HG03135 (cell line): ENCODE measurements around the gene SLITRK1.

ENCODE experiments used
- ATAC-seq: cut with Tn5 transposase; IDR thresholded peaks from one replicate; pipeline ENCODE4 v1.9.1; 2021; ENCODE audit warnings: mild to moderate bottlenecking, moderate library complexity; ENCODE audit not compliant: unreplicated experiment

SLITRK1 gene, protein sequence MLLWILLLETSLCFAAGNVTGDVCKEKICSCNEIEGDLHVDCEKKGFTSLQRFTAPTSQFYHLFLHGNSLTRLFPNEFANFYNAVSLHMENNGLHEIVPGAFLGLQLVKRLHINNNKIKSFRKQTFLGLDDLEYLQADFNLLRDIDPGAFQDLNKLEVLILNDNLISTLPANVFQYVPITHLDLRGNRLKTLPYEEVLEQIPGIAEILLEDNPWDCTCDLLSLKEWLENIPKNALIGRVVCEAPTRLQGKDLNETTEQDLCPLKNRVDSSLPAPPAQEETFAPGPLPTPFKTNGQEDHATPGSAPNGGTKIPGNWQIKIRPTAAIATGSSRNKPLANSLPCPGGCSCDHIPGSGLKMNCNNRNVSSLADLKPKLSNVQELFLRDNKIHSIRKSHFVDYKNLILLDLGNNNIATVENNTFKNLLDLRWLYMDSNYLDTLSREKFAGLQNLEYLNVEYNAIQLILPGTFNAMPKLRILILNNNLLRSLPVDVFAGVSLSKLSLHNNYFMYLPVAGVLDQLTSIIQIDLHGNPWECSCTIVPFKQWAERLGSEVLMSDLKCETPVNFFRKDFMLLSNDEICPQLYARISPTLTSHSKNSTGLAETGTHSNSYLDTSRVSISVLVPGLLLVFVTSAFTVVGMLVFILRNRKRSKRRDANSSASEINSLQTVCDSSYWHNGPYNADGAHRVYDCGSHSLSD

DNA sequence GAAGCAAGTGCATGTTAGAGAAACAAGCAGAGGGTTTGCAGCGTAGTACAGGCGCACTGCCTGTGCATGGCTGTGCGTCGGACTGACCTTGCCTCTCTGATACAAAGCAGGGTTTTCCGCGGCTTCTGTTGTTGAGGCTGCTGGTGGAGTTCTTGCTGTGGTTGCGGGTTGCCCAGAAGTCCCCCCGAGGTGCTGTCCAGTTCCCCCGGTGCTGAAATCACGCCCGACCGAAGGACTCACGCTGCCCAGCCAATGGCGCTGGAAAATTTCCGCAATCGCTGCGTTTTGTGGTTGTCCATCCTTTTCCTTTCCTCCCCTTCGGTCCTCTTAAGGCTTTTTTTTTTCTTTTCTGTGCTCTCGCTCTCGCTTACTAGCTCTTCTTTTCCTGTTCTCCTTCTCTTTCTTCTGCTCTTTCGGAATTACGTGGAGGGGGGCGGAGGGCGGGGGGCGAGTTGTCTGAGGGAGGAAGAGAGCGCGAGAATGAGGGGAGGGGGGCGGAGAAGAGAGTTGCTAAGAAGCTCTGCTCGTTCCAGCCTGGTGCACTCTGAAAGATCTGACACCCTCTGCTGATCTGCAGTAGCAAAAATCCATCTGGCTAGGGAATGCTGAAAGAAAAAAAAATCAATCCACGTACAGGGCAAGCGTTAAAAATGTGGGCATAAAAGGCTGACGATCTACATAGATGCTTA, at the start of gene SLITRK1:
Gene SLITRK1 (minus strand): TSS at position 558 of the 689 bp plus-strand sequence. CDS start 967 bp downstream, outside the sequence.
- no peak for ATAC-seq

DNA sequence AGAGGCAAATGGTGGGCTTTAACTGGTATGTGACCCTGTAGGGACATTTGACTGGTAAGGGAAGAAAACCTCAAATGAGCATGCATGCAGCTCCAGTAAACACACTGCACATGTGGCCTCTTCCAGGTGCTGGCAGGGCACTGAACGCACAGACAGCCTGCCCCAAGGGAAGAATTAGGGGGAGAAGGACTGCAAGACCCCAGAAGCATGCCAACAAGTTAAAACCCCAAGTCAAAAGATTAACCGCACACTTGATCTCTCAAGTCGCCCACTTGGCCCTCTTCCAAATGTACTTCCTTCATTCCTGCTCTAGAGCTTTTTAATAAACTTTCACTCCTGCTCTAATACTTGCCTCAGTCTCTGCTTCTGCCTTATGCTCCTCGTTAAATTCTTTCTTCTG, 46.9 kb upstream of the SLITRK1 start:
- no peak for ATAC-seq

DNA sequence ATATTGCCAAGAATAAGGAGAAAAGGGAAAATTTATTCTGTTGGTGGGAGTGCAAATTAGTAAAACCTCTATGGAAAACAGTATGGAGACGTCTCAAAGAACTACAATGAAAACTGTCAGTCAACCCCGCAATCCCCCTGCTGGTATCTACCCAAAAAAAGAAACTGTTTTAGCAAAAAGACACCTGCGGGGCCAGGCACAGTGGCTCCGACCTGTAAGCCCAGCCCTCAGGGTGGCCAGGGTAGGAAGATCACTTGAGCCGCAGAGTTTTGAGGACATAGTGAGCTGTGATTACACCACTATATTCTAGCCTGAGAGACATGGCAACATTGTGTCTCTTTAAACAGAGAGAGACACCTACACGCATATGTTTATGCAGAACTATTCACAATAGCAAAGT, 37.5 kb upstream of the SLITRK1 start:
- no peak for ATAC-seq

DNA sequence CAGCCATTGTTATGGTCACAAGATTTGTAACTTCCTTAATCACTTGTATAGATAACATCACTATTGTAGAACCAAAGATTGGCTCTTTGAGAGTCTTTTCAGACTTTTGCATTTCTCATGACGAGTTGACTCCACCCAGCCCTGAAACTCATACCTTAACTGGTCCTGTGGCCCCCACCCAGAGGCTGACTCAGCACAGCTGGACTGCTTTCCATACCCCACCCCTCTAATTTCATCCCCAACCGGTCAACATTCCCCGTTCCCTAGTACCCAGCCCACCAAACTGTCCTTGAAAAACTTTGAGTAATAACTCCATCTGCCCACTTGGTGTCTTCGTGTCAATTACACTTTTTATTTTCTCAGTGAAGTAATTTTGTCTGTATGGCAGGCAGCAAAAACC, 32.1 kb upstream of the SLITRK1 start:
- ATAC-seq: no peak

DNA sequence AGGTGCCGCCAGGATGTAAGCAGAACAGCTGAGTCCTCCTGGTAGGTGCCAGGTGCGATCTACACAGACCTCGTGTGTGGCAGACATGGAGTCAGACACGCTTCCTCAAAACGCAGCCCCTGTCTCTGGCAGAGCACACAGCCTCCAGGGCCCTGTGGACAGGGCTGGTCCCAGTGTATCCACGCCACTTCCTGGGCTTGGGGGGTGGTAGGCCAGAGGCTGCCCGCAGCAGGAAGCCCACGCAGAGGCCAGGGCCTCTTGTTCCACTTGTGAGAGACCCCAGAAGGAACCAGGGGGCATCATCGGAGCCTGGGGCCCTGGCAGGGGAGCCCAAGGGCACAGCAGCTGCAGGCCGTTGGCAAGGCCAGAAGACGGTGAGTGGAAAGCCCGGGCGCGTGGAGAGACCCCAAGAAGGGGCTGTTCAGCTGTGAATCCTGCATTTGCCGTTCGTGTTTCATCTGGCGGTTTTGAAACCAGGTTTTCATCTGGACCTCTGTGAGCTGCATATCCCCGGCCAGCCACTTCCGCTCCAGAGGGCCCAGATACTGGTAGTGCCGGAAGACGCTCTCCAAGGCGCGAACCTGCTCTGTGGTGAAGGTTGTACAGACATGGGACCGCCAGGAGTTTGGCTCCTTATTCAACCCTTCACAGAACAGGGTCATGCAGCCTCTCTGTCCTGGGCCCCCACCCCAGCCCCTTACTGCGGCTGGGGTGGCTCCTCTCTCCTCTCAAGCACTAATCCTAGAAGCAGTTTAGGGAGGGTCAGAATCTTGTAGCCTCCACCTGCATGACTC, 25.1 kb upstream of the SLITRK1 start:
- ATAC-seq: no peak

DNA sequence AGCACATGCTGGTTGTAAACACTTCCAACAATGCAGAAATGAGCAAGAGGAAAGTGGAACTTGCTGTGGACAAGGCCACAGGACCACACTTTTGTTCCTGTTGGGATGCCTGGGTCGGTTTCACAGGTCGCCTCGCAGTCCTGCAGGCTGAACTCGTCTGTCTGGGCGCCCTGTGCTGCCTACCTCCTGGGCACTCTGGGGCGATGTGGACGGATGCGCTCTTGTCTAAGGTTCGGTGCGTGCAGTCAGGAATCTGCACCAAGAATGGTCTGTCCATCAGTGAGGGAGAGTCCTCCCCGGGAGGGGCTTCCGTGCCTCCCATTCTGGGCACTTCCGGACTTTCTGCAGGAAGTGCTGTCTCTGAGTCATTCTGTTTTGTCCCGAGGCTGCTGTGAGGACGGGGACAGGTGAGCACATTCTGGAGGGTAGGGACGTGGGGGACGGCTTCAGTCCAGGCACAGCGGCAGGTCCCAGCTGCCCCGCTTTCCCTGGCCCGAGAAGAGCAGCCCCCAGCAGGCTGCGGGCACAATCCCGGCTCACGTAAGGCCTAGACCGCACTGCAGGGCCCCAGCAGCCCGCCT, 24.1 kb upstream of the SLITRK1 start:
- no peak for ATAC-seq

DNA sequence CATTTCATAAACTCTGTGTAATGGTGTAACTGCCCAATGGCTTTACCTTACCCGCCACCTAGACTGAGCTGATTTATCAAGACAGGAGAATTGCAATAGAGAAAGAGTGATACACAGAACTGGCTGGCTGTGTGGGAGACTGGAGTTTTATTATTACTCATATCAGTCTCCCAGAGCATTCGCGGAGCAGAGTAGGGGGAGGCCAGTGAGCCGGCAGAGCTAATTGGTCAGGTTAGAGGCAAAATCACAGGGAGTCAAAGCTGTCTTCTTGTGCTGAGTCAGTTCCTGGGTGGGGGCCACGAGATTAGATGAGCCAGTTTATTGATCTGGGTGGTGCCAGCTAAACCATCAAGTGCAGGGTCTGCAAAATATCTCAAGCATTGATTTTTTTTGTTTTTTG, 23.4 kb upstream of the SLITRK1 start:
- no peak for ATAC-seq

DNA sequence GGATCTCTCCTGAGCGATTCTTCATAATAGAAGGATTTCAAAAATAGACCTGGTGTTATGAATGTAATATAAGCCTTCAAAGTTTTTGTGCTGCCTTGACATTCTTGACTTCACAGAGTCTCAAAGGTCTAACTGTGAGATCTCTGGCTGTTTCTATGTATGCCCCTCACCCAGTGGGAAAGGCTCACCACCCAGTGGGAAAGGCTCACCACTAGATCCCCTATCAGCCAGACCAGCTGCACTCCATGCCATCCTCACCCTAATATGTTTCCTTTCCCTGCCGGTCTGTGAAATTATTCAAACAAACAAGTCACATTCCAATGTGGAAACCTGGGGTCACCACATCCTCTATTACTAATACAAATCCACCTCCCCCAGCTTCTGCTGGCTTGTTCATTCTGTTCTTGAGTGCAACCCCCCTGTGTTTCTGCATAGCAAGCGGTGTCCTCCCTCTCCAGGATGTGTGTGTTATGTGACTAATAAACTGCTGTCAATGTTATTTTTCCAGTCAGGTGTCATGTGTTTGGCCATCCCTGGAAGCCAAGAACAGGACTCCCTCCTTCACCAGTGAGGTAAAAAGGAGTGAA, 13.8 kb upstream of the SLITRK1 start:
- no peak for ATAC-seq

DNA sequence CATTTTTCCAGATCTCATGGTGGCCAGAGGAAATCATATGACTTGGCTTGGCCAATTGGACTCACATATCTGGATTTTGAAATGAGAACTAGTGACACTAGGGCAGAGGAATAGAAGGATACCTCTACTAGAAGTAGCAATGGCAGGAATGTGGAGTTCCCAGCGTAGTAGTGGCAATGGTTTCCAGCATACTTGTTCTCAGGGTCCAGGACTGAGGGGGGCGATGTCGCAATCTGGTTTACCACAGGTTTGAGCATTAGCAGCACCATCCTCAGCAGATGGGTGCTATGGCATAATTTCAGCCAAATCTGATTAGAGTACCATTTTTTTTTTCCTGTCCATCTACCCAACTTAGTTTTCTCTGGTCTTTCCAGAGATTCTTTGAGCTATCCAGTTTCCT, 8.1 kb upstream of the SLITRK1 start:
- no peak for ATAC-seq

DNA sequence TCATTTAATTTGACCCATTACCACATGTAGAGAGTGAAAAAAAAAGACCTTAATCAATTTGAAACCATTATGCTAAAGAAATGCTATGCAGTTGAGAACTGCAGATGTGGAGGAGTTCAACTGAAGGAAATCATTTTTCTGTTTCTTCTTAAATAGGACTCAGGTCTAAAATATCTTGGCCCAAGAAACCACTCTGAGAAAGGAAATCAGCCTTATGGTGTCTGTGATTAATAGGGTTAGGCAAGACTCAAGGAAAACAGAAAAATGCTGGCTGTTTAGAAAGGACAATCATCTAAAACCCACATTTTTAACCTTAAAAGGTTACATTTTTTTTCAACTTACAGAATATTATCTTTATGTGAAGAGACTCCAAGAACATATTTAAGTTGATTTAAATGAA, 1.9 kb upstream of the SLITRK1 start:
- no peak for ATAC-seq

DNA sequence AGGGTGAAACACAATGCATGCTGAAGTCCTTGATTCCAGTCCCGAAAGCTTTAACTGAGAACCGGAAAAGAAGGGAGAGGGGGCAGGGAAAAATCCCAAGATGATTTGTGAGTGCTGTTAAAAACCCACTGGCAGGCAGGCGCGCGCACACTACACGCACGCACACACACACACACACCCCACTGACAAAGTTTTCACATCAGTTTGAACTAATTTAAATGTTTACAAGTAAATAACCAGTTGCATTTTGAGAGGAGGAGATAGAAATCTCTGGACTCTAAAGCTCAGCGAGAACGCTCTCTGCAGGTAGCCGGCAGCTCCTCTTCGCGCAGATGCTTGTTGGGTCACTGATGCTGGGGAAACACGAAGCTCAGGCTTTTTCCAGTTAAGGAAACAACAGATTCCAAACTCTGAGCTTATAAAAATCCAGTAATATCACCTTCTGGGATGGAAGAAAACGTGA, 818 bp upstream of the SLITRK1 start:
- no peak for ATAC-seq

DNA sequence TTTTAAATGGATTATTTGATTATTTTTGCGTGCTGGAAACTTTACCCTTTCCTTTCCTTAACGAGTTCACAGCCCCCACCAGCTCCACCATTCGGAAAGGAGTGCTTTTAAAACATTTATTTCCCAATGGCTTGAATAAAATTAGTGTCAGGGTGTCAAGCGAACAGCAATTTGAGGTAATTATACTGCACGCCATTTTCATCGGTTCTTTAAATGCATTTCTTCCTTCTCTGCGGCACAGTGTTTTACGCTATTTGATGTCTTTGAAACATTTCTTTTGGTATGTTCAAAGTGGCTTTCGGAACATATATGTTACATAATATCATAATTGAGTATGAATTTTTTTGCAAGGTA, 309 bp upstream of the SLITRK1 start:
- no peak for ATAC-seq

DNA sequence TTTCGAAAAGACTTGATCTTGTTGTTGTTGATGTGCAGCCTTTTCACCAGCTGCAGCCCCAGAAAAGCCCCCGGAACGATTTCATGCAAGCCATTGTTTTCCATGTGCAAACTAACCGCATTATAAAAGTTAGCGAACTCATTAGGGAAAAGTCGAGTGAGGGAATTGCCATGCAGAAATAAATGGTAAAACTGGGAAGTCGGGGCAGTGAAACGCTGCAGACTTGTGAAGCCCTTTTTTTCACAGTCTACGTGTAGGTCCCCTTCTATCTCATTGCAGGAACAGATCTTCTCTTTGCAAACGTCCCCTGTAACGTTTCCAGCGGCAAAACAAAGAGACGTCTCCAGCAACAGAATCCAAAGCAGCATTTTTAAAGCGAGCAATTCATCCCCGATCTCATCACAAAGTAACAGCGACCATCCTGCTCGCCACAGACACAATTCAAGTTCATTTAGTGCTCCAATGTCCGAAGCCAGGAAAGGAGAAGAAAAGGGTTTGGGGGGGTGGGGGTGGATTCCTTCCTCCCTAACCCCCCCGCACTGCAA, 1.1 kb downstream of the SLITRK1 start:
- ATAC-seq: no peak

DNA sequence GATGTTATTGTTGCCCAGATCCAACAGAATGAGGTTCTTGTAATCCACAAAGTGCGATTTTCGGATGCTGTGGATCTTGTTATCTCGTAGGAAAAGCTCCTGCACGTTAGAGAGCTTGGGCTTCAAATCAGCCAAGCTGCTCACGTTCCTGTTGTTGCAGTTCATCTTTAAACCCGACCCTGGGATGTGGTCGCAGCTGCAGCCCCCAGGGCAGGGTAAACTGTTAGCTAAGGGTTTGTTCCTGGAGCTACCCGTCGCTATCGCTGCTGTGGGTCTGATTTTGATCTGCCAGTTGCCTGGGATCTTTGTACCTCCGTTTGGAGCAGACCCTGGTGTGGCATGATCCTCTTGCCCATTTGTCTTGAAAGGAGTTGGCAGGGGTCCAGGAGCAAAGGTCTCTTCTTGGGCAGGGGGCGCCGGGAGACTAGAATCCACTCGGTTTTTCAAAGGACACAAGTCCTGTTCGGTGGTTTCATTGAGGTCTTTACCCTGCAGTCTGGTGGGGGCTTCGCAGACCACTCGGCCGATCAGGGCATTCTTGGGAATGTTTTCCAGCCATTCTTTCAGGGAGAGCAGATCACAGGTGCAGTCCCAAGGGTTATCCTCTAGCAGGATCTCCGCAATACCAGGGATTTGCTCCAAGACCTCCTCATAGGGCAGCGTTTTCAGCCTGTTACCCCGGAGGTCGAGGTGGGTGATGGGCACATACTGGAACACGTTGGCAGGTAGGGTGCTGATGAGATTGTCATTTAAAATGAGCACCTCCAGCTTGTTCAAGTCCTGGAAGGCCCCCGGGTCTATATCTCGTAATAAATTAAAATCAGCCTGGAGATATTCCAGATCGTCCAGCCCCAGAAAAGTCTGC, 1.8 kb downstream of the SLITRK1 start:
- ATAC-seq: no peak

DNA sequence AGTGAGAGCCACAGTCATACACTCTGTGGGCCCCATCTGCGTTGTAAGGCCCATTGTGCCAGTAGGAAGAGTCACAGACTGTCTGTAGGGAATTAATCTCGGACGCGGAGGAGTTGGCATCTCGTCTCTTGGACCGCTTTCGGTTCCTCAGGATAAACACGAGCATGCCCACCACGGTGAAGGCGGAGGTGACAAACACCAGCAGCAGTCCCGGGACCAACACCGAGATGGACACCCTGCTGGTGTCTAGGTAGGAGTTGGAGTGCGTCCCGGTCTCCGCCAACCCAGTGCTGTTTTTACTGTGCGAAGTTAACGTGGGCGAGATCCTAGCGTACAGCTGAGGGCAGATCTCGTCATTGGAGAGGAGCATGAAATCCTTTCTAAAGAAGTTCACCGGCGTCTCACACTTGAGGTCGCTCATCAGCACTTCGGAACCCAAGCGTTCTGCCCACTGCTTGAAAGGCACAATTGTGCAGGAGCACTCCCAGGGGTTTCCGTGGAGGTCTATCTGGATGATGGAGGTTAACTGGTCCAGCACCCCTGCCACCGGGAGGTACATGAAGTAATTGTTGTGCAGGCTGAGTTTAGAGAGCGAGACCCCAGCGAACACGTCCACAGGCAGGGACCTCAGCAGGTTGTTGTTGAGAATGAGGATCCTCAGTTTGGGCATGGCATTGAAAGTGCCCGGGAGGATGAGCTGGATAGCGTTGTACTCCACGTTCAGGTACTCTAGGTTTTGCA, 2.7 kb downstream of the SLITRK1 start:
- no peak for ATAC-seq

DNA sequence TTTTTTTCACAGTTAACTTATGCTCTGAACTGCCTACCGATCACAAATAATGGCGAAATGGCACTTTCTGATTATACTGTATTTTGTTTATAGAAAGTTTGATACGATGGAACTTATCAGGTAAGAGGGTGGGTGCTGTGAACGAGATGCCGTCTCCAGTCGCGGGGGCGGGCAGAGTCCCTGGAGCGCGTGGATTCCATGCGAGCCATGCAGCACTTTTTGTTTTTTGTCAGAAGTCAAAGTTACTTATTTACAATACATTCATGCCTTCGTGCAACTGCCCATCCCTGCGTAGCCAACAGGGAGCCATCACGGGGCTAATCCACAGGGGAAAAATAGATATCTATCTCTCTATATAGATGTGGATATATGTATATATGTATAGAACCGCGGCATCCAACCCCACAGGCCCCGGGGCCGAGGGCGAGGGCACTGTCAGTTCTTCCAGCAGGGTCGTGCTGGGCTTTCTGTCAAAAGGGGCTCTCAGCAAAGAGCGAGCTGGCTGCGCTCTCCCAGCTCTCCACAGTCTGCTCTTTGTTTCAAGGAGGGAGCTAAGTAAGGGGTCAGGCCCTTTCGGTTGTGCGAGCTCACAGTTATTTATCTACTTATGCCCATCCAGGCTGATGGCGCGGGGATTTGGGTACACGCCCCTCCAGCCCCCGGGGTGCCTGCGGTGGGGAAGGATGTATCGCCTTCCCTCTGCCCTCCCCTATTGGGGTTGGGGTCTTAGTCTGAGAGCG, 3.4 kb downstream of the SLITRK1 start:
- no peak for ATAC-seq

DNA sequence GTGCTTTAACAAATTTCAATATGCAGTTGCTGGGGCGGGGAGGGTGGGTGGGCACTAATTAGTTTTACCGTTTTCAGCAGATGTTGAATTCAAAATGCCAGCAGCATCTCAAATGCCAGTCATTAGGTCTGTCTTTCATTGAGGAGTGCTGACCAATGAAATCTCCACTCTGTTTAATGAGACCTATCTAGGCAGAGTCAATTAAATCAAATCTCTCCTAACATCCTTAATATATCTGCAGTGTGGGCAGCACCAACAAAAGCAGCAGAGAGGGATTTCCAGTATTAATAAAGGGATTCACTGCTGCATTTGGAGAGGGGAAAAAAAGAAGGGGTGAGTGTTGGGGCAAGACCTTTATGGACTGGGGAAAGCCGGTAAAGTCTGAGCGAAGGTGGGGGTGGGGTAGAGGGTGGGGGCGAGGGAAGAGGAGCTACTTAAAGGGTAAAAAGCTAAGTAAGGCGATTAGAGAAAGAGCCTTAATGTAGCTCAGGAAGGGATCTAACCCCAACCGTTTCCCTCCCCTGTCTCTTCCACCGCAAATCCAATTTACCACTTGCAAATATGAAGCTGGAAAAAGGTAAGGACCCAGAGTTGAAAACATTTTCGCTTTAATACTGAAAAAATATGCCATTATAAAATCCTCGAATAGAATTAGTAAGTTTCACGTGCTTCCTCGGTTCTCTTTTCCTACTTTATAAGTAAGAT, 4.5 kb downstream of the SLITRK1 start:
- no peak for ATAC-seq
